Activated CD4-positive, alpha-beta T cell treated with anti-CD3 and anti-CD28 coated beads, Interleukin-2, Interleukin-6, amounts not matched to agents 100 ng/mL and 50 ng/mL, durations not matched to agents 16 hours and 8 hours (primary cell): ENCODE measurements around the gene TANC2.
"Not testable (repeated sequence)": the region's sequence is repeated elsewhere in the genome, so short reads cannot be mapped to it uniquely, and the experiment has no call there.

ENCODE experiments used
- DNase-seq: peaks from one replicate; pipeline ENCODE4 v3.0.0-alpha.2; 2020

Gene TANC2

GRCh38 chr17:62965174-62965685 lies 805 bp upstream of the TANC2 start:
- DNase-seq = peak; percentile 78

DNA sequence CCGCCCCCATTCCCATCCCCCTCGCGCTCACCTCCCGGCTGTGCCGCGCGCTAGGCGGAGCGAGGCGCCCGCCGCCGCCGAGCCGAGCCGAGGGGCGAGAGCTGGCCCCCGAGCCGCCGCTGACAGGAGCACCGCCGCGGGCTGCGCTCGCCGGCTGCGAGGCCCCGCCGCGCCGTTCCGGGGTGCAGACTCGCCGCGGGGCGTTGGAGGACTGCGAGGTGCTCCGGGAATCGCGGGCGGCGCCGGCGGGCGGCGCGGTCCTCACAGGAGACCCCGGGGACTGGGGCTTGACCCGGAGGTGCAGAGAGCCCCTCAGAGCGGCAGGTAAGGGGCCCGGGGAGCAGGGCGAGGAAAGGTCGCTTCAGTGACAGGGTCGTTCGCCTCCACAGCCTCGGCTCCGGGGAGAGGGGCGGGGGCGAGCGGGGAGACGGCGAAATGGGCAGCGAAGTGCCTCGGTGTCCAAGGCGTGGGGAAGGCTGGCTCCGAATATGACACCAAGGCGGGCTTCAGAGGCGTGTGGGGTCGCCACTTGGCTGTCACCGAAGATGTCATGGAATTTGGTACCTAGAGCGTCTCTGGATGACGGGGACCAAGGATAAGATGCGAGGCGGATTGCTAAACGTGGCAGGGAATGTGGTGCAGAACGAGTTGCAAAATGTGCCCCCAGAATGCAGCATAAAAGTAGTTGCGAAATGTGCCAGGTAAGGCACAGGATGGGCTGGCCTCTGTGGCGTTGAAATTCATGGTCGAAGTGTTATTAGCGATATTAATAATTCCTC lies 580 bp downstream of the TANC2 start:
- no peak for DNase-seq

DNA sequence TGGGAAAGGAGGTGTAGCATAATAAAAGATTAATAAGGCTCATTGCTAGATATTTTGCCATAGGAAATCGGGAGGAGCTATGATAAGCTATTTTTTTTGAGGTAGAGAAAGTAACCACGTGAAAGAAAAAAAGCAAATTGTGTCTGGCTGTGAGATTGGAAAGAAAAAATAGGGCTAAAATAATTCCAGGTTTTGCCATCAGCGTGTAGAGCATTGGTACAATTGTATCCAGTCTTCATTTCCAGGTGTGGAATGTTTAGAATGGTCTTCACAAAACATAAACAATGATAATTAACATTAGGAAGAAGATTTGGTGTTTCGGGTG lies 1.1 kb downstream of the TANC2 start:
- no peak for DNase-seq

- DNase-seq = peak; percentile 82
These were observed 2.4 kb downstream of the TANC2 start for GRCh38 chr17:62968445-62968923.

GRCh38 chr17:62970610-62971009 lies 4.6 kb downstream of the TANC2 start:
- no peak for DNase-seq

GRCh38 chr17:62971853-62972252 lies 5.8 kb downstream of the TANC2 start:
- DNase-seq = no peak

DNA sequence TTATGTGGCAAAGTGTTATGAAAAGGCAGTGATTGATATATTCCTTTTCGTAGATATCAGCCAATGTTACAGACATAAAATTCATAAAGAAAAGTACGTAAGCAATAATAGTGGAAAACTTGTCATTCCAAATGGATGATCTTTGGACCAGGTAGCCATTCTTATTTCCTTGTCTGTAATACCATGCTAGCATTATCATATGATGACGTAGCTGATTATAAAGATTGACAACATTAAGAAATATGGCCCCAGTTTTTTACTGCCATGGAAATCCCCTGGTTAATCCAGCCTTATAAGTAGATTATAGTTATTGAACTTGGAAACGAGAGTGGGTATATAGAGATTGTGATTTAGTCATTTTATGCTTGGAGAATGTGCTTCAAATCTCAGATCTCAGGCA lies 8.8 kb downstream of the TANC2 start:
- DNase-seq = no peak

DNA sequence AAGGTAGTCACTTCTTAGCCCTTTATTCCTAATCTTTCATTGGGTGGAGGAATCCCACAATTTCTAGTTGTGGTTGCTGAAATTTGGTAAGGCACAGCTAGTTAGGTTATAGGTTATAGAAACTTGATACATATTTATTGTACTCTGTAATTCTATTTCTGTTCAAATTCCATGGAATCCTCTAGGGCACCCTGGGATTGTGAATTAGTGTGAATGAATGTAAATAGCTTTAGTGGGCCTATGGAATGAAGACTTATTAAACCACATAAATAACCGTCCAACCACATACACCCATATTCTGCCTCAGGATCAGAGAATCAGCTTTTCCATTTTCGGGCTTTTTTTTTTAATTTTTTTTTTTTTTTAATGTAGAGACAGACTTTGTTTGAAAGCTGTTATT lies 9.2 kb downstream of the TANC2 start:
- no peak for DNase-seq

GRCh38 chr17:62976643-62977231 lies 10.7 kb downstream of the TANC2 start:
- DNase-seq = not testable (repeated sequence)

- no peak for DNase-seq
These were observed 14.8 kb downstream of the TANC2 start for GRCh38 chr17:62980842-62981241.

- DNase-seq = no peak
These were observed 15.9 kb downstream of the TANC2 start for GRCh38 chr17:62981933-62982332.

DNA sequence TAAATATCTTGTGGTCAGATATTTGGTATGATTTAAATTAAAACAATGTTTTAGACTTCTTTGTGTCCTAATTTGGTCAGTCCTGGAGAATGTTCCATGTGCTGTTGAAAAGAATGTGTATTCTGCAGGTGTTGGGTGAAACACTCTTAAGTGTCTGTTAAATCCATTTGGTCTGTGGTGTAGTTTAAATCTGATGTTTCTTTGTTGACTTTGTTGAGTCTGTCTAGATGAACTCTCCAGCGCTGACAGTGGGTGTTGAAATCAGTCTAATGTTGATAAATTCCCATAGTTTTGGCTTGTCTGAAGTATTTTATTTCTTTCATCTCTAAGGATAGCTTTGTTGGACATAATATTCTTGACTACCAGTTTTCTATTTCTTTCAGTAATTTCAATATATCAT lies 18.8 kb downstream of the TANC2 start:
- no peak for DNase-seq

GRCh38 chr17:62986549-62986948 lies 20.5 kb downstream of the TANC2 start:
- no peak for DNase-seq

- DNase-seq = no peak
These were observed 21.1 kb downstream of the TANC2 start for GRCh38 chr17:62987136-62987535.

DNA sequence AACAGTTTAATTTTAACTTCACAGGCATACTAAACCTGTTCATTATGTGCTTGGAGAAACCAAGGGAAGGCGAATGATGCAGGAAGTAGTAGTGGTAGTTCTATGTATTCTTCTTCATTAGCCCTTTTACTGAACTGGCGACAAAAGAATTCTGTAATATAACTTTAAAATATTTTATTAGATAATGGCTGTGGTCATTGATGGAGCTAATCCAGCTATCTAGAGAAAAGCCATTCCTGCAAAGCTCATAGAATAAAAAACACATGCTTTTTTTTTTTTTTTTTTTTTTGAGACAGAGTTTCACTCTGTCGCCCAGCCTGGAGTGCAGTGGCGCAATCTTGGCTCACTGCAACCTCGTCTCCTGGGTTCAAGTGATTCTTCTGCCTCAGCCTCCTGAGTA lies 23.5 kb downstream of the TANC2 start:
- no peak for DNase-seq

DNA sequence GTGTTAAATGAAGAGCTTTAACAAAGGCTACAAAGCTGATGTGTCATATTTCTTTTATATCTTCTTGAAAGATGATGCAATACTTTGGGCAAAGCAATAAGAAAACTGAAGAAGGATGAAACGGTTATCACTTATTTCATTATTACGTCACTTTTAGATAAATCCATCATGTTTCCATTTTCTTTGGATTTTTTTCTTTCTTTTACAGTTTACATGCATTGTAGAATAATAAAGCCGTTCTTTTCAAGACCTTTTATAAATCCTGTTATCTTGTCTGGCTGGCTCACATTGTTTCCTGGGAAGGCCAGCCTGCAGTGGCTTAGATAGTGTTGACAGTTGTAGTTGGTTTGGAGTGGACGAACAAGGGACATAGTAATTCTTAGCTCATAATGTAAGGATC lies 28.9 kb downstream of the TANC2 start:
- DNase-seq = no peak

- DNase-seq = peak; percentile 28
These were observed 29.4 kb downstream of the TANC2 start for GRCh38 chr17:62995377-62995885.

DNA sequence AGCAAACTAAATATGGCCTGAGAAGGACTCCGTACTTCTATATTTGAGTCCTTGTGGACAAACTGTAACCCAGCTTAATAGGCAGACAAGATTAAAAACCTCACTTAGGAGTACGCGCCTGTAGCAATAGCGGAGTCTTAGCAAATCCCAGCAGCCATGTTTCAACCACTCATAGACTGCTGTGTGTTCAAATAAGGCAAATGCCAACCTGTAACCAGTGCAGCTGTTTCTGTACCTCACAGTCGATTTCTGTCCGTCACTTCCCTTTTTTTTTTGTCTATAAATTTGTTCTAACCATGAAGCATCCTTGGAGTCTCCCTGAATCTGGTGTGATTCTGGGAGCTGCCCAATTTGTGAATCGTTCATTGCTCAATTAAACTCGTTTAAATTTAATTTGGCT lies 30.2 kb downstream of the TANC2 start:
- DNase-seq = no peak

DNA sequence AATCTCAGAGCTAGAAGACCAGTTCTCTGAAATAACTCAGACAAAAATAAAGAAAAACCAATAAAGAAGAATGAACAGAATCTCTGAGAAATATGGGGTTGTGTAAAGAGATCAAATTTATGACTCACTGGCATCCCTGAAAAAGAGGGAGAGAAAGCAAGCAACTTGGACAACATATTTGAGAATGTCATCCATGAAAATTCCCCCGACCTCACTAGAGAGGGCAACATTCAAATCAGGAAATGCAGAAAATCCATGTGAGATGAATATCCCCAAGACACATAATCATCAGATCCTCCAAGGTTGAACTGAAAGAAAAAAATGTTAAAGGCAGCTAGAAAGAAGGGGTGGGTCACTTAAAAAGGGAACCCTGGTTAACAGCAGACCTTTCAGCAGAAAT lies 32.1 kb downstream of the TANC2 start:
- no peak for DNase-seq

DNA sequence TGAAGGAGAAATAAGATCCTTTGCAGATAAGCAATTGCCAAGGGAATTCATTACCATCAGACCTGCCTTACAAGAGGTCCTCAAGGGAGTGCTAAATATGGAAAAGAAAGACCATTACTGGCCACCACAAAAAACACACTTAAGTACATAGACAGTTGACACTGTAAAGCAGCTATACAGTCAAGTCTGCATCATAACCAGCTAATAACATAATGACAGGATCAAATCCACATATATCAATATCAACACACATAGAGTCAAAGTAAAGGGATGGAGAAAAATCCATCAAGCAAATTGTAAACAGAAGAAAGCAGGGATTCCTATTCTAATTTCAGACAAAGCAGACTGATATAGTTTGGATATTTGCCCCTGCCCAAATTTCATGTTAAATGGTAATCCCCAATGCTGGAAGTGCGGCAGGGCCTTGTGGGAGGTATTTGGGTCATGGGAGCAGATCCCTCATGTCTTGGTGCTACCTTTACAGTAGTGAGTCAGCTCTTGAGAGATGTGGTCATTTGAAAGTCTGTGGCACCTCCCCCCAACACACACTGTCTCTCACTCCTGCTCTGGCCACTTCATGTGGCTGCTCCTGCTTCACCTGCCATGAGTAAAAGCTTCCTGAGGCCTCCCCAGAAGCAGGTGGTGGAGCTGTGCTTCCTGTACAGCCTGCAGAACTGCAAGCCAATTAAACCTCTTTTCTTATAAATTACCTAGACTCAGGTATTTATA lies 32.8 kb downstream of the TANC2 start:
- DNase-seq = no peak

DNA sequence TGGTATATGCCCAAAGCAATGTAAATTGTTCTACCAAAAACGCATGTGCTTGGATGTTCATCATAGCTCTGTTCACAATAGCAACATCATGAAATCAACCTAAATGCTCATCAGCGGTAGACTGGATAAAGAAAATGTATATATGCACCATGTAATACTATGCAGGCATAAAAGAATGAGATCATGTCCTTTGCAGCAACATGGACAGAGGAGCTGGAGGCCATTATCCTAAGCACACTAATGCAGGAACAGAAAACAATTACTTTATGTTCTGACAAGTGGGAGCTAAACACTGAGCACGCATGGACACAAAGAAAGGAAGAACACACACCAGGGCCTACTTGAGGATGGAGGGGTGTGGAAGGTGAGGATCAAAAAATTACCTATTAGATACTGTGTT lies 33.7 kb downstream of the TANC2 start:
- DNase-seq = no peak

DNA sequence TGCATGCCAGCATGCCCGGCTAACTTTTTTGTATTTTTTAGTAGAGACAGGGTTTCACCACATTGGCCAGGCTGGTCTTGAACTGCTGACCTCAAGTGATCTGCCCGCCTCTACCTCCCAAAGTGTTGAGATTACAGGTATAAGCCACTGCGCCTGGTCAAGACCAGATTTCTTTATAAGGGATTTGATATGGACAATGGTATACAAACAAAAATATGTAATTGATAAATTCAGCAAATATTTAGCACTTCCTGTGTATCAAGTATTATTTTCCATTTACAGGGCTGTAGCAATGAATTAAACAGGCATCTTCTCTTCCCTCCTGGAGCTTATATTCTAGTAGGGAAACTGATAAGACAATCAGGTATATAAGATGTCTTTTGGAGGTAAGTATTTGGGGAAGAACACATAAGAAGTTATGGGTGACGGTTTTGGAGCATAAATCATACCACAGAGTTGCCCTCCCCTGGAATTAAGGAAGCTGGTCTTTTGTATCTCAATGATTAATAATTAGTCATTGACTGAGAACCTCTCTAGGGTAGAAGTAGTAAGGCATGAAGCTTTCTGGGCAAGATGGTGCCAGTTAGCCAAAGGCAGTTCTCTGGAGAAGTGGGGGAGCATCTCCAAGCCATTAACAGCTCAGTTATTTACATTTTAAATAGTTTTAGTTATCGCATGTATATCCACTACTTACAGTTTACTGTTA lies 35.8 kb downstream of the TANC2 start:
- no peak for DNase-seq

DNA sequence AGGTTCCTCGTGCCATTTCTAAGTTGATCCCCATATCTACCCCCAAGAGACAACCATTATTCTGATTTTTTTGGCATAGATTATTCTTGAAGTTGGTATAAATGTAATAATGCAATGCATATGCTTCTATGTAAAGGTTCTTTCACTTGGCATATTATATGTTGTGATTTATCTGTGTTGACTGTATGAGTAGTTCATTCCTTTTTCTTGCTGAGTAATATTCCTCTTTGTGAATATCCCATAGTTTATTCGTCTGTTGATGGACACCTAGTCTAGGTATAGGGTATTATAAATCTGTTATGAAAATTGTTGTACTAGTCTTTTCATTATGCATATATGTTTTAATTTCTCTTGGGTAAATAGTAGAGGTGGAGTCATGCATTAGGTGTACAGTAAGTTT lies 36.6 kb downstream of the TANC2 start:
- no peak for DNase-seq
